GM13977 (cell line): Measurements from ENCODE around the gene BTBD9.
"Not testable (repeated sequence)": the region's sequence is repeated elsewhere in the genome, so short reads cannot be mapped to it uniquely, and the experiment has no call there.

Source experiments
- DNase-seq: peaks from one replicate; pipeline ENCODE4 v3.0.0; 2012; ENCODE audit warnings: low spot score
- CTCF ChIP-seq: IDR thresholded peaks from 2 replicates; pipeline ENCODE4 v1.5.1; 2012; ENCODE audit warnings: mild to moderate bottlenecking, control low read depth; ENCODE audit not compliant: insufficient read depth; ENCODE audit errors: extremely low read depth, missing control alignments
- in situ Hi-C: fragments of 300-500 bp; cut with MboI; formaldehyde crosslinking; loops from one replicate; pipeline ENCODE4 v1.12.0; 2022; ENCODE audit warnings: low sequenced_read_pairs, low pct_unique_long_range_greater_than_20kb, mixed read lengths, inconsistent platforms; ENCODE audit not compliant: unreplicated experiment

Gene BTBD9

GRCh38 chr6:38638941-38639497 lies 710 bp downstream of the BTBD9 start:
- DNase-seq, result peak; percentile 50
- in situ Hi-C loops, result no loop called here
- no peak for TF ChIP-seq CTCF

- no peak for TF ChIP-seq CTCF
- no peak for DNase-seq
- in situ Hi-C loops, result no loop called here
Observed at GRCh38 chr6:38637756-38638155, 2.0 kb downstream of the BTBD9 start.

- in situ Hi-C loops, result no loop called here
- no peak for TF ChIP-seq CTCF
- no peak for DNase-seq
Observed at GRCh38 chr6:38636027-38636426, 3.7 kb downstream of the BTBD9 start.

- no peak for TF ChIP-seq CTCF
- no peak for DNase-seq
- in situ Hi-C loops, result no loop called here
Observed at GRCh38 chr6:38634518-38634917, 5.2 kb downstream of the BTBD9 start.

- TF ChIP-seq CTCF, result no peak
- no peak for DNase-seq
- in situ Hi-C loops, result no loop called here
Observed at GRCh38 chr6:38632490-38632889, 7.2 kb downstream of the BTBD9 start.

GRCh38 chr6:38631186-38631783 lies 8.4 kb downstream of the BTBD9 start:
- no peak for TF ChIP-seq CTCF
- no peak for DNase-seq
- in situ Hi-C loops, result no loop called here

GRCh38 chr6:38625217-38625616 lies 14.5 kb downstream of the BTBD9 start:
- no peak for DNase-seq
- in situ Hi-C loops, result no loop called here
- no peak for TF ChIP-seq CTCF

- DNase-seq, in situ Hi-C loops: not testable (repeated sequence)
Observed at GRCh38 chr6:38619342-38619741, 20.4 kb downstream of the BTBD9 start.

- DNase-seq, in situ Hi-C loops: not testable (repeated sequence)
Observed at GRCh38 chr6:38618301-38618700, 21.4 kb downstream of the BTBD9 start.
